A673 (cell line): ENCODE measurements around the gene VARS2. TPM values are rescaled to one million over a fixed set of nuclear protein-coding genes. Genes with fewer than 3 reads are reported as not detected.

Experiments
- BruUV-seq: library from RNA; stranded (reverse); fragments of 400-500 nt; replicated peaks from 2 replicates; lab custom pipeline; 2021; lab: Mats Ljungman, UMichigan
- CTCF ChIA-PET: fragments of 300-600 bp; sonication (Branson Sonifier 250); formaldehyde crosslinking; loops from one replicate; lab custom pipeline; 2022; ENCODE audit warnings: antibody characterized with exemption; lab: Charles Lee
- POLR2A ChIA-PET: fragments of 300-600 bp; sonication (Branson Sonifier 250); formaldehyde crosslinking; loops from one replicate; lab custom pipeline; 2022; ENCODE audit warnings: antibody characterized with exemption; ENCODE audit not compliant: low non-redundant PET; lab: Charles Lee
- DNase-seq: peaks from one replicate; pipeline ENCODE4 v3.0.0-alpha.2; 2015; ENCODE audit warnings: low spot score
- H3K27ac ChIP-seq: fragments of 200-600 bp; sonication (generic); 2 replicates; pipeline ENCODE4 v1.5.1; 2016; ENCODE audit warnings: mixed run types, low read depth, mild to moderate bottlenecking, mixed read lengths, antibody characterized with exemption, low read length; ENCODE audit not compliant: poor library complexity, severe bottlenecking
- H3K27me3 ChIP-seq: fragments of 200-600 bp; sonication (generic); replicated peaks from 2 replicates; pipeline ENCODE4 v1.6.1; 2017; ENCODE audit warnings: mixed run types, low read depth, mild to moderate bottlenecking, mixed read lengths, antibody characterized with exemption, low read length; ENCODE audit not compliant: insufficient read depth, poor library complexity
- H3K36me3 ChIP-seq: fragments of 200-600 bp; sonication (generic); 2 replicates; pipeline ENCODE4 v1.6.1; 2016; ENCODE audit warnings: mixed run types, mild to moderate bottlenecking, mixed read lengths, antibody characterized with exemption, low read length; ENCODE audit not compliant: insufficient read depth, poor library complexity, severe bottlenecking
- H3K4me1 ChIP-seq: fragments of 200-600 bp; sonication (generic); 2 replicates; pipeline ENCODE4 v1.6.1; 2017; ENCODE audit warnings: mixed run types, mild to moderate bottlenecking, mixed read lengths, antibody characterized with exemption, low read length; ENCODE audit not compliant: insufficient read depth, poor library complexity, severe bottlenecking
- H3K4me3 ChIP-seq: fragments of 200-600 bp; sonication (generic); 2 replicates; pipeline ENCODE4 v1.5.1; 2016; ENCODE audit warnings: low read depth, mixed run types, mild to moderate bottlenecking, mixed read lengths, low read length; ENCODE audit not compliant: poor library complexity, severe bottlenecking
- H3K9me3 ChIP-seq: fragments of 200-600 bp; sonication (generic); 2 replicates; pipeline ENCODE4 v1.6.1; 2016; ENCODE audit warnings: mixed run types, low read depth, mild to moderate bottlenecking, mixed read lengths, antibody characterized with exemption, low read length; ENCODE audit not compliant: poor library complexity, severe bottlenecking
- CTCF ChIP-seq: fragments of 300-800, 200-600 bp; sonication (generic); conservative IDR thresholded peaks from 2 replicates; pipeline ENCODE4 v1.5.1; 2017; ENCODE audit warnings: low read depth, mild to moderate bottlenecking, antibody characterized with exemption, low read length, moderate library complexity, mixed read lengths
- EZH2 ChIP-seq: fragments of 200-600 bp; sonication (generic); IDR thresholded peaks from 2 replicates; pipeline ENCODE4 v1.6.1; 2017; ENCODE audit warnings: borderline replicate concordance, low read depth, mild to moderate bottlenecking, mixed read lengths, antibody characterized with exemption, low read length; ENCODE audit not compliant: poor library complexity, severe bottlenecking
- intact Hi-C: fragments of 100-400 bp; cut with micrococcal nuclease; formaldehyde crosslinking; loops from one replicate; pipeline ENCODE4 v1.10.0; 2022; ENCODE audit not compliant: unreplicated experiment
- total RNA-seq: library from RNA; stranded (reverse); gene quantifications from 2 replicates; pipeline ENCODE4 v1.2.3, GENCODE V29; 2021

The VARS2 gene
- total RNA-seq, 1 experiment from 2014 or later: 48.4 TPM

GRCh38 chr6:30882204-30882758 lies 31.8 kb upstream of the VARS2 start:
- BruUV-seq: no TSS peak
- CTCF ChIA-PET: interaction anchor here (0.6 to 0.7 kb wide), 3 partner anchors 12 to 267 kb away, joined by 3 to 4 read pairs (median 4); no protein-coding TSS in a partner anchor
- POLR2A ChIA-PET: no interaction called here
- peaks cover 34% of the 10 kb centered on the region for H3K4me1 ChIP-seq
- H3K9me3 ChIP-seq: no peaks in the 10 kb centered on the region
- TF ChIP-seq EZH2 (no peak), CTCF (no peak)
- no peak overlapping the region for H3K4me3 ChIP-seq
- H3K27ac ChIP-seq: no peak overlapping the region
- H3K36me3 ChIP-seq: no peaks in the 10 kb centered on the region
- no peak for DNase-seq
- intact Hi-C loops: loop anchor here (10.0 kb wide), 1 partner anchor 327 kb away; the partner anchor contains the start of genes GNL1 and PRR3
- no peaks in the 10 kb centered on the region for H3K27me3 ChIP-seq

DNA sequence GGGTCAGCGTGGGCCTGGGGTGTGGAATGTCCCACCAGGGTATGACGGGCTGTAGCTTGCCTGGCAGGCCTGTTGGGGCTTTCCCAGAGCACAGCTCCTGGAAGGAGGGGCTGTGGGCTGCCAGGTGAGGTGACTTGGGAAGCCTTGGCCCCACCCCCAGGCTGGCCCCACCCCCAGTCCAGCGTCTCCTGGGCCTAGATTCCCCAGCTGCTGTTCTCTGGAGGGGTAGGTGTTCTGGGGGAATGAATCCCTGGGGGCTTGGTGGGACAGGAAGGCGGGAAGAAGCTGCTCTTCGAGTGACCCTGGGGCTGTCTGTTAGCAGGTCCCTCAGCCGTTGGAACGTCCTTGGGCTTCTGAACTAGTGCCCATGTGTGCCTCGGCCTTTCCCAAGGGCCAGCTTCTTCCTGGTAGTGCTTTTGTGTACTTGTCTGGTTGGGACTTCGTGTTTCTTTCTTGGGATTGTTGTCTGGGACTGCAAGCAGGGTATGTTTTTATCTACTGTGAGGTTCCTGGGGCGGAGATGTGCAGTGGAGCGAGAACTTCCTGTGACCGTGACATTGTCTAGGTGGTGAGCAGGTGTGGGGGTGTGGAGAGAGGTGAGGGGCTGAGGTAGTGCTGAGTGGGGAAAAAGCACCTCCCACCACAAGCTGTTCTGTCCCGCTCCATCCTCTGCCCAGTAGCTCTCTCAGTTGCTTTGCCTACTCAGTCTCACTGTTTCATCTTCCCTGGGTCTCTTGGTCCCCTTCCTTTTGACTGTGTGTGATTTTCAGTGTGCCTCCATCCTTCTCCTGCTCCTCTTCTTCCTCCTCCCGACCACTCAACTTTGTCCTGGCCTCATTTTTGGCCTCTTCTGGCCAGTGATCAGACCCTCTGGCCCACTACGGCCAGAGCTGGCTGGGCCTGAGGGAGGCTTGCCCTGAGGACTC lies 31.0 kb upstream of the VARS2 start:
- POLR2A ChIA-PET: interaction anchor here (0.6 kb wide), 1 partner anchor 155 kb away, joined by 3 read pairs; no protein-coding TSS in a partner anchor
- H3K36me3 ChIP-seq: no peaks in the 10 kb centered on the region
- H3K27me3 ChIP-seq: no peaks in the 10 kb centered on the region
- H3K27ac ChIP-seq: peak overlapping the region; percentile 64
- H3K4me3 ChIP-seq: peak overlapping the region; percentile 72
- H3K4me1 ChIP-seq: peaks cover 41% of the 10 kb centered on the region
- CTCF ChIA-PET: interaction anchor here (0.5 to 0.7 kb wide), 3 partner anchors 53 to 268 kb away, joined by 3 to 4 read pairs (median 3); no protein-coding TSS in a partner anchor
- no peak for DNase-seq
- intact Hi-C loops: loop anchor here (10.0 kb wide), 1 partner anchor 328 kb away; the partner anchor contains the start of genes GNL1 and PRR3
- no peak for TF ChIP-seq CTCF
- no peak for TF ChIP-seq EZH2
- no peaks in the 10 kb centered on the region for H3K9me3 ChIP-seq
- BruUV-seq: no TSS peak

DNA sequence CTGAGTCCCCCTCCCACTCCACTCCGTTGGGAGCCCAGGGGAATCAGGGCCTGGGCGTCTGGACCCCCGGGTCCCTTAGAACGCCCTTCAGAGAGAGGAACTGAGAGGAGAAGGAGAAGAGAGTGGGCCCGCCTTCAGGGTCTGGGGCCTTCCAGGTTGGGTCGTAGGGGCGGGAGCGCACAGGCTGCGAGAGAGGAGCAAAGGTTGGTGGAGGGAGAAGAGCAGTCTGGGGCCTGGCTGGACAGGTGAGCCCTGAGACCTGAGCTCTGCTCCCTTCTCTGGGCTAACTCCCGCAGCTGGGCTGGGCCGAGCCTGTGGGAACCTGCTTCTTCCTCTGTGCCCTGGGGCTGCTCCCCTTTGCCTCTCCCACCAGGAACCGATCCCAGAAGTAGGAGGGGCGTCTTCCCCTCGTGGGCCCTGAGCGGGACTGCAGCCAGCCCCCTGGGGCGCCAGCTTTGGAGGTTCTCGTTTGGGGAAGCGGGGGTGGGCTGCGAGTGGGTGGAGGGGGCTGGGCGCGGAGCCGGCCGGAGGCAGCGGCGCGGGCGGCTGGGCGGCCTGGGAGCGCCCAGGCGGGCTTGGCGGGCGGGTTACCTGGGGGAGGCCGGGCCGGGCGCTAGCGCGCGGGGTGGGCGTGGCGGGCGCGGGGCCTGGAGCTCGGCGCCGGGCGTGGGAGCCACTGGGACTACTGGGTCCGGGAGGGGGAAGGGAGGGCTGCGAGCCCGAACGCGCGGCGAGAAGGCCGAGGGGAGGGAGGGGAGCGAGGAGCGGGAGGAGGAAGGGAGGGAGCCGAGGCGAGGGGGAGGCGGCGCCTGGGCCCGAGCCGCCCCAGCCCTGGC lies 30.1 kb upstream of the VARS2 start, which contains the start of gene DDR1:
DDR1 (plus strand) TSS at position 835 of the 836 bp plus-strand sequence. CDS start 4,211 bp downstream, outside the sequence.
- intact Hi-C loops: loop anchor here (10.0 kb wide), 1 partner anchor 329 kb away; the partner anchor contains the start of genes GNL1 and PRR3
- DNase-seq: peak; percentile 83
- ChIA-PET CTCF (no interaction called here), POLR2A (interaction anchor here (0.6 kb wide), 1 partner anchor 52 kb away, joined by 4 read pairs; no protein-coding TSS in a partner anchor)
- no peaks in the 10 kb centered on the region for H3K36me3 ChIP-seq
- peaks cover 47% of the 10 kb centered on the region for H3K4me1 ChIP-seq
- no peaks in the 10 kb centered on the region for H3K9me3 ChIP-seq
- no peak for TF ChIP-seq CTCF
- TF ChIP-seq EZH2: no peak
- no peaks in the 10 kb centered on the region for H3K27me3 ChIP-seq
- H3K4me3 ChIP-seq: peak within 1 kb of the TSS; percentile 72
- no TSS peak for BruUV-seq
- peak within 1 kb of the TSS; percentile 81 for H3K27ac ChIP-seq
